Large intestine (tissue), 3 donors: Measurements from ENCODE around the gene FLT1. TPM values are rescaled to one million over a fixed set of nuclear protein-coding genes. Genes with fewer than 3 reads are reported as not detected.

ENCODE experiments used
- DNase-seq, 2 donors: peaks; one replicate each; pipeline versions ENCODE4 v3.0.0 to v3.0.0-alpha.2; 2013
- H3K27ac ChIP-seq: one replicate; pipeline ENCODE4 v1.5.1; 2013; ENCODE audit warnings: low read length
- H3K27me3 ChIP-seq: 2 replicates; pipeline ENCODE4 v1.6.1; 2013; ENCODE audit warnings: low read length; ENCODE audit not compliant: control insufficient read depth, insufficient read depth
- H3K36me3 ChIP-seq: 2 replicates; pipeline ENCODE4 v1.6.1; 2013; ENCODE audit warnings: low read length; ENCODE audit not compliant: control insufficient read depth, insufficient read depth
- H3K4me1 ChIP-seq: one replicate; pipeline ENCODE4 v1.6.1; 2013; ENCODE audit warnings: low read length; ENCODE audit not compliant: control insufficient read depth, insufficient read depth
- H3K4me3 ChIP-seq: one replicate; pipeline ENCODE4 v1.5.1; 2013; ENCODE audit warnings: low read length
- H3K9me3 ChIP-seq: one replicate; pipeline ENCODE4 v1.6.1; 2013; ENCODE audit warnings: mild to moderate bottlenecking, low read depth, low read length, moderate library complexity; ENCODE audit not compliant: control insufficient read depth
- WGBS: methylation state at CpG from one replicate; pipeline ENCODE4 v1.1.5; 2013; ENCODE audit warnings: low lambda C conversion rate; ENCODE audit not compliant: insufficient coverage; 5-methylcytosine and 5-hydroxymethylcytosine counted together
- polyA plus RNA-seq: library from polyadenylated mRNA; unstranded; fragments of 120-200 nt; gene quantifications from one replicate; pipeline ENCODE4 v1.2.1, GENCODE V29; 2013

Gene FLT1
- polyA plus RNA-seq, 1 donor: 6.9 TPM

DNA sequence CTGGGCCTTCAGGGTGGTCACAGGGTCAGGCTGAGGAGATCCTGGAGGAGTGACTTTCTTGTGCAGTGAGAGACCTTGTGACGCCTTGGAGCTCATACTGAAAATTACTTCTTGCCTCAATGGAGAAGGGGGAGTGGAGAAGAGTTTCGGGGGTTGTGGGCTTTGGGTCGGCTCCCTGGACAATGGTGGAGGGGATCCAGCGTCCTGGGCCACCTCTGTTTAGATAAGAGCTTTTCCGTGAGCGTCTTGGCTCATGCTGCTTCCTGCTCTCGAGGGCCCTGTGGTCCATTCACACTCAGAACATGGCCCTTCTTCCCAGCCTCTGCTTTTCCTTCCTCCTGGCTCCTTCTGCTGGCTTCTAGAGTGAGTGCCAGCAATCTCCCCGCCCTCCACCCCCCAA is 81.9 kb downstream of the FLT1 start:
- H3K27me3 ChIP-seq: no peaks in the 10 kb centered on the region
- peak in 1 of 2 donors; percentile 5 for DNase-seq
- H3K4me3 ChIP-seq: no peak overlapping the region
- WGBS: no CpG with 5 or more reads among the region's 8 CpGs
- no peak overlapping the region for H3K27ac ChIP-seq
- H3K36me3 ChIP-seq: no peaks in the 10 kb centered on the region
- H3K9me3 ChIP-seq: no peaks in the 10 kb centered on the region
- H3K4me1 ChIP-seq: peaks cover 11% of the 10 kb centered on the region

DNA sequence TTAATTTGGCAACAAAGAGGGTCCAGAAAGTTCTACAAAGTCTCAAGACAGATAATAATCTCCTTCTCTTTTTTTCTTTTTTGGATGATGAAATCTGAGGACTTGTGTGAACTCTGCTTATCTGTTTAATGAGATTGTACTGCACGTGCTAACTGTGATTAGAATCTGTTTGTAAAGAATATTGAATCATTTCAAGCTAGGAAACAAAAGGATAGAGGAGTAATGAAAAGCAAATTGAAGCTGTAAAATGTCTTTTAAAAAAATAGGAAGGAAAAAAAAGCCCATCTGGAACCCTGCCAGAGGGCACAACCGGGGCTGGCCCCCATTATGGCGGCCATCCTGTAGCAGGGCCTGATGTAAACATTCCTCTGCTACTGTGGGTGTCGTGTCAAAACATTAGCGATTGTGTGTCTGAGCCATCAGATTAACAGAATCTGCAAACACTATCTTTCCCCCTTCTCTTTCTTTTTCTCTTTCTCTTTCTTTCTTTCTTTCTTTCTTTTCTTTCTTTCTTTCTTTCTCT is 83.0 kb downstream of the FLT1 start:
- WGBS: 50% methylated on average over 2 of the region's 5 CpGs
- H3K9me3 ChIP-seq: no peaks in the 10 kb centered on the region
- peaks cover 12% of the 10 kb centered on the region for H3K4me1 ChIP-seq
- no peaks in the 10 kb centered on the region for H3K36me3 ChIP-seq
- H3K27ac ChIP-seq: no peak overlapping the region
- DNase-seq: no peak
- H3K27me3 ChIP-seq: no peaks in the 10 kb centered on the region
- H3K4me3 ChIP-seq: no peak overlapping the region

DNA sequence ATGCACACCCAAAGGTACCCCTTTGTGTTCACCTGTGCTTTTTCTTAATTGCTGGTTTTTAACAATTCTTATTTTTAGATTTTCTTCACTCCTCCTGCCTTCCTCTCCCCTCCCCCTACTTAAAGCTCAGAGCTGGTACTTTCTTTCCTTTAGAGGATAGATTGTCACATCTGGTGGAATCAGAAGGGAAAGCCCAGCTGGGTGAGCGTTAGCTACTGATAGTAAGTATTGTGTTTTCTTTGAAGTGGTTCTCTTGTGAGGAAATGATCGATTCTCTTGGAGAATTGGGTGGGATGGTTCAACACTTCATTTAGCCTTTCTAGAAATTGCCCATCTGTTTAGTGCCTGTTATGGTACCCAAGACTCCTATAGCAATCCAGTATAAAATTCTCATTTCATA is 84.8 kb downstream of the FLT1 start:
- no CpG with 5 or more reads among the region's 2 CpGs for WGBS
- no peak overlapping the region for H3K4me3 ChIP-seq
- peaks cover 12% of the 10 kb centered on the region for H3K4me1 ChIP-seq
- H3K9me3 ChIP-seq: no peaks in the 10 kb centered on the region
- H3K27me3 ChIP-seq: no peaks in the 10 kb centered on the region
- DNase-seq: no peak
- H3K27ac ChIP-seq: no peak overlapping the region
- H3K36me3 ChIP-seq: no peaks in the 10 kb centered on the region

DNA sequence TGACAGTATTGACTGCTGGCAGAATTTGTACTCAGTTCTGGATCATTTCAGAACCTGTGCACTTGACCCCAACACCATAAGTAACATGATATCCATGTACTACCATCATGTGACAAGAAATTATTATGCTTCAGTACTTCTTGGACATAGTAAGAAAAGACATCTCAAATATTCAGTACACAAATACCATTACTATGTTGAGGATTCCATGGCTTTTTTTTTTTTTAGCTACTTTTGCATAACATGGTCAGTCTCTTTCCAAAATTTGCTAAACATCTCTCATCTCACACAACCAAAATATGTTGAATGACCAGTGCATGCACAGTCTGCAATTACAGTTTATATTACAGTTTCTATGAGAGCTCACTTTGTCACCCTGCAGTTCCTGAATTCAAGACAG is 85.3 kb downstream of the FLT1 start:
- DNase-seq: no peak
- Histone ChIP-seq H3K4me1 (peaks cover 12% of the 10 kb centered on the region), H3K9me3 (no peaks in the 10 kb centered on the region), H3K27me3 (no peaks in the 10 kb centered on the region), H3K27ac (no peak overlapping the region), H3K4me3 (no peak overlapping the region), H3K36me3 (no peaks in the 10 kb centered on the region)

DNA sequence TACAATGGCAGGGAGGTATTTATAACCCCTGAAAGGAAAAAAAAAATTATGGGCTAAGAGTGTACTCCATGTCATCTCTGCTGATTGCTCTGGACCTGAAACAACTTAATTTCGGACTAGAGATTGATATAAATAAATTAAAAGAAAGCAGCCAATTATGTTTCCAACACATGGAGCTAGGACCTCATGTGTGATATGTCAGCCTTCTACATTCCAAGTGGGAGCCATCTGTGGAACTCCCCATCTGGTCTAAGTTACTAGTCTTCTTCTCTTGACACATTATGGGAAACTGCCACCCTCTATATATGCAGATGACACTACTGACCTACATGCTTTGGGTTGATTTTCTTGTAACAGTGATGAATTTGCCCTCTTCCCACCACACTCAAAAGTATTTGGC is 86.1 kb downstream of the FLT1 start:
- Histone ChIP-seq H3K36me3 (no peaks in the 10 kb centered on the region), H3K9me3 (no peaks in the 10 kb centered on the region), H3K4me3 (no peak overlapping the region), H3K27me3 (no peaks in the 10 kb centered on the region), H3K4me1 (peaks cover 12% of the 10 kb centered on the region), H3K27ac (no peak overlapping the region)
- 63% methylated on average over 1 of the region's 1 CpG for WGBS
- DNase-seq: no peak

DNA sequence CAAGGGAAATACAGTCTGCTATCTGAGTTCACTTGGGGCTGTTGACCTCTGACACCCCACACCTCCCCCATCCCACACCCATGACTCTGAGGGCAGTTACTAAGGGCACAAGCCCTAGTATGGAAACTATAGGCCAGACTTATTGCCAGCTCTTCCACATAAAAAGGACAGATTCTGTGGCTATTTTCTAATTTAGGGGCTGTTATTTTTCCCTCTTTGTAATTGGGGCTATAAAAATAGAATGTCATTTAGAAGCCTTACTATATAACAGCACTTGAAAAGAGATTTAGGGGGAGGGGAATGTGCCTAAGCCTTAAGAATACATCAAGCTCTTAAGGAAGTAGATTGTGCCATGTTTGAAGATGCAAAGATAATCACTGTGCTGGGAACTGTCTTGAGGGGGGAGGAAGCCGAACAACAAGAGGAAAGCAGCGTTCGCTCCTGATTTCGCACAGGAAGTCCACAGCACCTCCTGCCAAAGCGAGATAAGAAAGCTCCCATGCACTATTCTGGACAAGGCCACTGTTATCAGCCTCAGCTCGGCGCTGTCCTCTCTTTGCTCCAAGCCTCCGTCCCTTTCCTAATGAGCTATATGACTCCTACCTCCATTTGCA is 86.6 kb downstream of the FLT1 start:
- 20% methylated on average over 1 of the region's 8 CpGs for WGBS
- peaks cover 12% of the 10 kb centered on the region for H3K4me1 ChIP-seq

DNA sequence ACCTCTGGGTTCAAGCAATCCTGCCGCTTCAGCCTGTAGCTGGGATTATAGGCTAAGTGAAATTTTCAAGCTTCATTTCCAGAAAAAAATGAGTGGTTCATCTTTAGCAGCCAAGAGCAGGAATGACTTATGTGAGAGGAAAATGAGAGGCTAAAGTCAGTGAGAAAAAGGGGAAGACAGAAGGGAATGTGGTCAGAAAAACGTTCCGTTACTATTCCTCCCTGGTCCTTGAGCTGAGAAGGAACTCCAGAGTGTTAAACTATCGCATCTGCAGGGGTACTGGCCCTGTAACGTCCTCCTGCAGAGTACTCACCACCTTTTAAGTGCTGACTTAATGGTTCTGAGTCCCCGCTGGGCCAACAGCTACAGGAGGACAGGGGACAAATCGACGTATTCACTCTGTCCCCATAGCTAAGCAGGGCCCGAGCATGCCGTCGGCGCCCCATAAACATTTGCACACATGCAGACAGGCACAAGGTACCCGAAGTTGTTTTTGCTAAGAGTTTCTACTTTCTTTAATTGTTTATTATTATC is 88.1 kb downstream of the FLT1 start:
- no peaks in the 10 kb centered on the region for H3K9me3 ChIP-seq
- no peaks in the 10 kb centered on the region for H3K27me3 ChIP-seq
- DNase-seq: no peak
- H3K36me3 ChIP-seq: no peaks in the 10 kb centered on the region
- no peak overlapping the region for H3K4me3 ChIP-seq
- peaks cover 12% of the 10 kb centered on the region for H3K4me1 ChIP-seq
- H3K27ac ChIP-seq: no peak overlapping the region
- WGBS: no CpG with 5 or more reads among the region's 13 CpGs

More for the DNA sequence above, 86.6 kb downstream of the FLT1 start:
- Histone ChIP-seq H3K27me3 (no peaks in the 10 kb centered on the region), H3K9me3 (no peaks in the 10 kb centered on the region), H3K27ac (peak overlapping the region; percentile 45), H3K4me3 (no peak overlapping the region), H3K36me3 (no peaks in the 10 kb centered on the region)
- DNase-seq: peak; percentile 52 to 69

DNA sequence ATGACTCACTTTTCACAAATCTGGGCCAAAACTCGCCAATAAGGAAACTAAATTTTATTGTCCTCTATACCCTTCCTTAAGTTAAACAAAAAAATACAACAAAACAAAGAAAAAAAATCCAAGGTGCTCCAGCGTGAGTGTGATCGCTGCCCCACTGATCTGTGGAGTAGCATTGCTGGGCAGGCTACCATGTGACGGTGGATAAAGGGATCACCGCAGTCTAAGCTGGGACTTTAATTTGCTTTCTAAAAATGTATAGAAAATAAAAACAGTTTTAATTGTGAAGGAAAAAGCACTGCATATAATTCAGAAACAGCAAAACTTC is 92.9 kb downstream of the FLT1 start:
- no CpG with 5 or more reads among the region's 5 CpGs for WGBS
- H3K27ac ChIP-seq: no peak overlapping the region
- DNase-seq: no peak
- no peak overlapping the region for H3K4me3 ChIP-seq
- no peaks in the 10 kb centered on the region for H3K36me3 ChIP-seq
- no peaks in the 10 kb centered on the region for H3K9me3 ChIP-seq
- no peaks in the 10 kb centered on the region for H3K27me3 ChIP-seq
- no peaks in the 10 kb centered on the region for H3K4me1 ChIP-seq

DNA sequence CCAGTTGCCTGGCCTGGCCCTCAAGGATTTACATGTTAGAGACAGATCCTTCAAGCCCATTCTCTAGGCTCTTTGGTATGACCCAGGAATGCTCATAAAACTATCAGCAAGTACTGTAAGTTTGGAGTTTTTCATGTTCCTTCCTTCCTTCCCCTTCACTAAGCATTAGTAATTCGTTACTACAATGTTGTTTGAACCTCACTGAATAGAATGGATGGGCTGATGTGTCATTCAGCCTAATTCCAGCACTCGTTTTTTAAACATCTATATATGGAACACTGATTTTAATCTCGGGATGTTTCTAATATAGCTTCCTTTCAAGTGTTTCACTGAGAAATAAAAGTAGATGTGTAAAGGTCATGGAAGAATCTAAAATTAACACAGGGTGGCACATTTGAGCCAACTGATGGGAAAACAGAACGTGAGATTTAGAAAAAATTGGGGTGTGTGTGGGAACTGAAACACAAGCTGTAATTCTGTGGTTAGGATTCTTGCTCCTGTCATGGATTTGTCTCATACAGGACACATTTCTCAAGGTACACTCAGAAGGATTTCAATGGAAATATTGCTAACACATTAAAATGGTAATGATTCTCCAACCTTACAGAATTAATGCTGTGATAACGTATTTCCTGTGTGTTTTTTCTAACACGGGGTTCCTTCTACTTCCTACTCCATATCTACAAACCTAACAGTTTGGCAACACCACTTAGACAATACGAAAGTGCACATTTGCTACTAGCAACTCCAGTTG is 93.4 kb downstream of the FLT1 start:
- H3K4me3 ChIP-seq: no peak overlapping the region
- H3K9me3 ChIP-seq: no peaks in the 10 kb centered on the region
- no peak overlapping the region for H3K27ac ChIP-seq
- WGBS: 67% methylated on average over 1 of the region's 7 CpGs
- H3K27me3 ChIP-seq: no peaks in the 10 kb centered on the region
- H3K36me3 ChIP-seq: no peaks in the 10 kb centered on the region
- no peaks in the 10 kb centered on the region for H3K4me1 ChIP-seq
- DNase-seq: no peak

DNA sequence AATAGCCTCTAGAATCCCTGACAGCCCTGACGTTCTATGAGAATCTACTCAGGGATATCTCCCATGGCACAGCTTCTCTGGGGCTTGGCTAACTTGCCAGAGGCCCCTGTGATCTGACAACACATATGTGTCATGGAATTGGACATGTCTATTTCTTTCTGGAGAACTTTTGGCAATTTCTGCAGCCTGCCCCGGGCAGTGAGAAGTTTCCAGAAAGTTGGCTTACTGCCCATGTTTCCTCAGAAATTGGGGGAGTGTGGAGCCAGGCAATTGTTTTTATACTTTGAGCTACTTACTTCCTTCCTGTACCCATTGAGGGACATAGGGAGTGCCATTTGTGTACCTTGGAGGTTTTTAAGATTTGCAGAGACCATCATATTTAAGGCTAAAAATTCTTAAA is 98.9 kb downstream of the FLT1 start:
- WGBS: no CpG with 5 or more reads among the region's 2 CpGs

More for the DNA sequence above, 98.9 kb downstream of the FLT1 start:
- Histone ChIP-seq H3K36me3 (no peaks in the 10 kb centered on the region), H3K4me1 (no peaks in the 10 kb centered on the region), H3K27me3 (no peaks in the 10 kb centered on the region), H3K9me3 (no peaks in the 10 kb centered on the region), H3K4me3 (no peak overlapping the region), H3K27ac (no peak overlapping the region)
- DNase-seq: no peak
